ENCODE measurements around the gene DGKQ.

Gene DGKQ

GRCh38 chr4:967113-968104 lies 6.0 kb downstream of the DGKQ start:
- Histone ChIP-seq H3K27me3 (ENCODE audit: insufficient read depth, poor library complexity, severe bottlenecking) (no peaks in the 10 kb centered on the region), H3K4me3 (replicated peaks; ENCODE audit: insufficient read depth, low read length) (no peak overlapping the region; the same call in 1 of the 2 replicates), H3K27ac (replicated peaks) (no peak overlapping the region)
- TF ChIP-seq GABPA (IDR thresholded peaks at IDR 0.05; ENCODE audit: low read depth) (no peak), POLR2AphosphoS5 (IDR thresholded peaks at IDR 0.05; ENCODE audit: low read depth) (no peak), SPI1 (IDR thresholded peaks at IDR 0.05; ENCODE audit: borderline replicate concordance, low read depth) (no peak), REST (IDR thresholded peaks at IDR 0.05; ENCODE audit: insufficient replicate concordance, low read depth) (no peak)
- TF ChIP-seq, protein P1, sequence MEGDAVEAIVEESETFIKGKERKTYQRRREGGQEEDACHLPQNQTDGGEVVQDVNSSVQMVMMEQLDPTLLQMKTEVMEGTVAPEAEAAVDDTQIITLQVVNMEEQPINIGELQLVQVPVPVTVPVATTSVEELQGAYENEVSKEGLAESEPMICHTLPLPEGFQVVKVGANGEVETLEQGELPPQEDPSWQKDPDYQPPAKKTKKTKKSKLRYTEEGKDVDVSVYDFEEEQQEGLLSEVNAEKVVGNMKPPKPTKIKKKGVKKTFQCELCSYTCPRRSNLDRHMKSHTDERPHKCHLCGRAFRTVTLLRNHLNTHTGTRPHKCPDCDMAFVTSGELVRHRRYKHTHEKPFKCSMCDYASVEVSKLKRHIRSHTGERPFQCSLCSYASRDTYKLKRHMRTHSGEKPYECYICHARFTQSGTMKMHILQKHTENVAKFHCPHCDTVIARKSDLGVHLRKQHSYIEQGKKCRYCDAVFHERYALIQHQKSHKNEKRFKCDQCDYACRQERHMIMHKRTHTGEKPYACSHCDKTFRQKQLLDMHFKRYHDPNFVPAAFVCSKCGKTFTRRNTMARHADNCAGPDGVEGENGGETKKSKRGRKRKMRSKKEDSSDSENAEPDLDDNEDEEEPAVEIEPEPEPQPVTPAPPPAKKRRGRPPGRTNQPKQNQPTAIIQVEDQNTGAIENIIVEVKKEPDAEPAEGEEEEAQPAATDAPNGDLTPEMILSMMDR (IDR thresholded peaks at IDR 0.05; ENCODE audit: insufficient read depth, low read length), result no peak
- DNase-seq (ENCODE audit: low read depth in 1 of 2, low spot score in 1 of 2), result peak; percentile 29 to 49

- TF ChIP-seq SPI1 (IDR thresholded peaks at IDR 0.05; ENCODE audit: borderline replicate concordance, low read depth) (no peak), GABPA (IDR thresholded peaks at IDR 0.05; ENCODE audit: low read depth) (no peak), REST (IDR thresholded peaks at IDR 0.05; ENCODE audit: insufficient replicate concordance, low read depth) (no peak), POLR2AphosphoS5 (IDR thresholded peaks at IDR 0.05; ENCODE audit: low read depth) (no peak)
- TF ChIP-seq, protein P1 (IDR thresholded peaks at IDR 0.05; ENCODE audit: insufficient read depth, low read length), result no peak
- no peak for DNase-seq (ENCODE audit: low read depth in 1 of 2, low spot score in 1 of 2)
- Histone ChIP-seq H3K27ac (replicated peaks) (no peak overlapping the region), H3K4me3 (replicated peaks; ENCODE audit: insufficient read depth, low read length) (no peak overlapping the region), H3K27me3 (ENCODE audit: insufficient read depth, poor library complexity, severe bottlenecking) (no peaks in the 10 kb centered on the region)
These were observed 6.9 kb downstream of the DGKQ start for GRCh38 chr4:966266-967112.

- no peaks in the 10 kb centered on the region for H3K27me3 ChIP-seq (ENCODE audit: insufficient read depth, poor library complexity, severe bottlenecking)
- TF ChIP-seq SPI1 (IDR thresholded peaks at IDR 0.05; ENCODE audit: borderline replicate concordance, low read depth), result no peak
- no peak for TF ChIP-seq POLR2AphosphoS5 (IDR thresholded peaks at IDR 0.05; ENCODE audit: low read depth)
- TF ChIP-seq, protein P1 (IDR thresholded peaks at IDR 0.05; ENCODE audit: insufficient read depth, low read length), result no peak
- TF ChIP-seq GABPA (IDR thresholded peaks at IDR 0.05; ENCODE audit: low read depth), result no peak
- no peak for TF ChIP-seq REST (IDR thresholded peaks at IDR 0.05; ENCODE audit: insufficient replicate concordance, low read depth)
- H3K4me3 ChIP-seq (replicated peaks; ENCODE audit: insufficient read depth, low read length), result no peak overlapping the region
- H3K27ac ChIP-seq (replicated peaks), result no peak overlapping the region
- DNase-seq (ENCODE audit: low read depth in 1 of 2, low spot score in 1 of 2), result no peak
These were observed 7.6 kb downstream of the DGKQ start for GRCh38 chr4:965766-966134.

Measured in HL-60 (cell line).